SKM-1 (cell line): Measurements from ENCODE around the gene COMMD6.
"Not testable (repeated sequence)": the region's sequence is repeated elsewhere in the genome, so short reads cannot be mapped to it uniquely, and the experiment has no call there.

Experiments used
- DNase-seq: peaks from one replicate; lab custom pipeline; 2025; ENCODE audit not compliant: unreplicated experiment; lab: John Stamatoyannopoulos, UW

COMMD6 gene

GRCh38 chr13:75537401-75538365 is at the start of gene COMMD6:
Gene COMMD6, minus strand, starts transcription at chr13:75537841. Its CDS starts 36 bp downstream, at chr13:75537805.
- peak; percentile 88 for DNase-seq

DNA sequence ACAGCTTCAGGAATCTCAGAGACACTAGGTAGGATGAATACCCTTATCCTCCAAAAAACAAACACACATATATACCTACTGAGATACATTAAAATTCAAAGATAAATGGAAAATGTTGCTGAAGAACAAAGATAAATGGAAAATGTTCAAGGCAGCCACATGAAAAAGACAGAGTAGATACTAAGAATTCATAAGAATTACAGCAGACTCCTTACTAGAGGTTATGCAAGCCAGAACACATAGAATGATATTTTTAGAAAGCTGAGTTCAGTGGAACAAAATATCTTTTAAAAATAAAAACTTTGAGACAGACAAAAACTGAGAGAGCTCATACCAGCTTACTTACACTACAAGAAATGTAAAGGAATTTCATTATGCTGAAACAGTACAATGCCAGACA is 47.5 kb upstream of the COMMD6 start:
- DNase-seq: no peak

DNA sequence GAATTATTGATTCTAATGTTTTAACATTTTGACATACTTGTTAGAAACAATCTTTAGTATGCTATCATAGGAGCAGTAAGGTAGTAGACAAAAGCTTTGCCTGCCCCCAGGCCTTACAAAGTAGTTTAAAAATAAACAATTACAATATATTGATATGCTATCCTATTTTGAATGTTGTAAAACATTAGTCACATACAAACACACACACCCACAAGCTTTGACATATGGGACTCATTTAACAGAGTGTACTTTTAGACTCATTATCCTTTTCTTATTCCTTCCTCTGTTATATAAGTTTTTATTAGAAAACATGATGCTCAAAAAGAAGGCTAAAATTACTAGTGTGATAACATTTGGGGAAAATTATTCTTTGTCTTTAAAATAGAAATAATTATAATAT is 45.5 kb upstream of the COMMD6 start:
- DNase-seq: no peak

GRCh38 chr13:75581874-75582640 is 44.4 kb upstream of the COMMD6 start:
- DNase-seq: no peak

- DNase-seq: no peak
These were observed 41.9 kb upstream of the COMMD6 start for GRCh38 chr13:75579529-75579928.

DNA sequence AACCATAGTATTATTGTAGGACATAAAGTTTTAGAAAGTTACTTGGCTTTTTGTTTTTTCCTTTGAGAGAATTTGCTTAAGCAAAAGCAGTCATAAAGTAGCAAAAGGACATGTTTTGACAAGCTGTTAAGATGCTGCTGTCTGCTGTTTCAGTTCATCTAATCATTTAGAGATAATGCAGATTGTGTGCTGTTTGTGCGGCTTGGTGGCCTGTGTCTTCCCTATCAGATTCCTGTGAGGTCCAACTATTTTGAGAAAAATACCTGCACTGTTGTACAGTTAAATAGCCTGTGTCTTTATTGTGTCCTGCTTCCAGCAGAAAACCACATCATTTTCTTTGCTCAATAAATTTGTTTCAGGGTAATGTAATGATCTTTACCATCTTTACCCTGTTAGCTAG is 31.9 kb upstream of the COMMD6 start:
- no peak for DNase-seq

DNA sequence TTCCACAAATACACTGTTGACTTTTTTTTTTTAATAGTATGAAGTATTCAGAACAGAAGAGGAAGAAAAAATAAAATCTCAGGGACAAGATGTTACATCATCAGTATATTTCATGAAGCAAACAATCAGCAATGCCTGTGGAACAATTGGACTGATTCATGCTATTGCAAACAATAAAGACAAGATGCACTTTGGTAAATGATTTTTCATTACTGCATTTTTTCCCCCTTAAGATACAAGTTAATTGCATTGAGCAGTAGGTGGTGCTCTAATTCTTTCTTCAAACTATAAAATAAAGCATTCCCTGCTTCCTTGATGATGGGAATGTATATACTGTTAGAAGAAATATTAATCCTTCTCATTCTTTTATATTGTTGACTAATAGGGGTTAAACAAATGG is 29.0 kb upstream of the COMMD6 start:
- no peak for DNase-seq

DNA sequence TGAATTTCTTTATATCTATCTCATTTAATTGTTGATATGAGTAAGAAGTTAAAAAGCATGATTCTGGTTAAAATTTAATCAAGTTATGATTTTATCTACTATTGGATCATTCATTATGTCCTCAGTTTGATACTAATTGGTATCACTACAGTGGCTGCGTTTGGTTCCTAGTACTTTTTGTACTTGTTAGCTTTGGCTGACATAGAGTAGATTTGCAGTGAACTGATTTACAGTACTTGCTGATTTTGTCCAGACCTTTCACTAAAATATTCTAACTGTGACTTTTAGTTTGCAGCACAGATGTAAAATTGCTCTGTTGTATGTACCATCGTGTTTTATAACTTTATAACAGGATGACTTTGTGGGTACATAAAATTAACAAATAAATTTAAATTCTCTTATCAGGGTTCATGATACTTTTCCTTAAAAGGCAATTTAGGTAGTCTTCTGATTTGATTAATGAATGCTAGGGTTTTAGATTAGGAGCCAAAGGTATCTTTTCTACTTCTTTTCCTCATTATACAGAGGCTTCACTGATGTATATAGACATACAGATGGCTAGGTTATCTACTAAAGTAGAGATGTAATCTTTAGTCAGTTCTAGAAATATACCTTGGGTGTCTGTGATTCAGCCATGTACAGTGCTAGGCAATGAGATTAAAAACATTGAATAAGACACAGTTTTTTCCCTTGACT is 20.7 kb upstream of the COMMD6 start:
- DNase-seq: no peak

DNA sequence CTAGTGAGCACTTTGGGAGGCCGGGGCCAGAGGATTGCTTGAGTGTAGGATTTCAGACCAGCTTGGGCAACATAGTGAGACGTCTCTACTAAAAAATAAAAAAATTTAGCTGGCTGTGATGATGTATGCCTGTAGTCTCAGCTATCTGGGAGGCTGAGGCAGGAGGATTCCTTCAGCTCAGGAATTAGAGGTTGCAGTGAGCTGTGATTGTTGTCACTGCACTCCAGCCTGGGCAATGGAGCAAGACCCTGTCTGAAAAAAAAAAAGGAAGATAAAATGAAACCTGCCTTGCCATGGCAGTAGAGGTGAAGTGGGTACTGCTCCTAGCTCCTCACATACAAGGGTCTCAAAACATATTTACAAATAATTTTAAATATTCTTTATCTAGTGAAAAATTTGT is 19.3 kb upstream of the COMMD6 start:
- no peak for DNase-seq

DNA sequence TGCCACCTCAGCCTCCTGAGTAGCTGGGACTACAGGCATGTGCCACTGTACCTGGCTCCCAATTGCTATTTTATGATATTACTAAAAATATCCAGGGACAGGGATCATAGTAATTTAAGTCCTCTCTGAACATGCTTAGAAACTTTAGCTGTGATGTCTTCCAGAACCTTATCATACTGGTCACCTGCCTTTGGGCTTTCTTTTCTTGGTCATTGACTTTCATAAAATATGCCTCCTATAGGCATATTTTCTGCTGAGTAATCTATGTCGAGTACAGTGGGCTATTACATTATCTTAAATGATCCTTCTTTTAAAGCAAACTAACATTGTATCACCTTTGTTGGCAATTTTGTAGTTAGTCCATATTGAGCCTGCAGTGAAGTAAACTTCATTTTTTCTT is 18.2 kb upstream of the COMMD6 start:
- DNase-seq: no peak

GRCh38 chr13:75554981-75555380 is 17.3 kb upstream of the COMMD6 start:
- no peak for DNase-seq

DNA sequence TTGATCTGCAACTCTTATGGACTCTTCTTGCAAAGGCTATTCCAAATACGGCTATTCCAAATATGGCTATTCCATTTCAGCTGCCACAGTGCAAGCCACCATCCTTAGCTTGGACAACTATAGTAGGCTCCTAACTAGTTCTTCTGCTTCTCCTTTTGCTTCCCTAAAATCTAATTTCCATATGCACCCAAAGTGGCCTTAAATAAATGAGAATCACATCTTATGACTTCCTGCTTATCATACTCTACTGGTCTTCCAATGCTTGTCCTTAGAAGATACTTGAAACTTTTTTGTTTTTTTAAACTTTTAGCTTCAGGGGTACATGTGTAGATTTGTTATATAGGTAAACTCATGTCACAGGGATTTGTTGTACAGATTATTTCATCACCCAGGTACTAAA is 16.8 kb upstream of the COMMD6 start:
- DNase-seq: no peak

DNA sequence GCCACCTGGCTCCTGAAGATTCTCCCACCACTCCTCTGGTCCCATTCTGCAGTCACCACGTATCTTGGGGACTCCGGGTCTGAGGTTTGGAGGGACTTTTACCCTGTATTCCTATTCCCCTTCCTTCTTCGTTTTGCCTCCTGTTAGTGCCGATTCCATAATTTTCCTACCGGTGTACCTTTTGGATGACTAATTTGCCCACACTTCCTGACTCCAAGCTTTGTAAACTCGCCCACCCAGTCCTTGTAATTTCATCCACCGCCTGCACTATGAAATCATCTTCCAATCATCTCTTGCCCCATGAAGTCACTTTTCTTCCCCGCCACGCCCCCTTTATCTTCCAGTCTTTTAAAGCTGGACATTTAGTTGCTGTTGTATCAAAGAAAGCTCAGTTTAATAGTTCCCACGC is 12.5 kb upstream of the COMMD6 start:
- peak; percentile 22 for DNase-seq

DNA sequence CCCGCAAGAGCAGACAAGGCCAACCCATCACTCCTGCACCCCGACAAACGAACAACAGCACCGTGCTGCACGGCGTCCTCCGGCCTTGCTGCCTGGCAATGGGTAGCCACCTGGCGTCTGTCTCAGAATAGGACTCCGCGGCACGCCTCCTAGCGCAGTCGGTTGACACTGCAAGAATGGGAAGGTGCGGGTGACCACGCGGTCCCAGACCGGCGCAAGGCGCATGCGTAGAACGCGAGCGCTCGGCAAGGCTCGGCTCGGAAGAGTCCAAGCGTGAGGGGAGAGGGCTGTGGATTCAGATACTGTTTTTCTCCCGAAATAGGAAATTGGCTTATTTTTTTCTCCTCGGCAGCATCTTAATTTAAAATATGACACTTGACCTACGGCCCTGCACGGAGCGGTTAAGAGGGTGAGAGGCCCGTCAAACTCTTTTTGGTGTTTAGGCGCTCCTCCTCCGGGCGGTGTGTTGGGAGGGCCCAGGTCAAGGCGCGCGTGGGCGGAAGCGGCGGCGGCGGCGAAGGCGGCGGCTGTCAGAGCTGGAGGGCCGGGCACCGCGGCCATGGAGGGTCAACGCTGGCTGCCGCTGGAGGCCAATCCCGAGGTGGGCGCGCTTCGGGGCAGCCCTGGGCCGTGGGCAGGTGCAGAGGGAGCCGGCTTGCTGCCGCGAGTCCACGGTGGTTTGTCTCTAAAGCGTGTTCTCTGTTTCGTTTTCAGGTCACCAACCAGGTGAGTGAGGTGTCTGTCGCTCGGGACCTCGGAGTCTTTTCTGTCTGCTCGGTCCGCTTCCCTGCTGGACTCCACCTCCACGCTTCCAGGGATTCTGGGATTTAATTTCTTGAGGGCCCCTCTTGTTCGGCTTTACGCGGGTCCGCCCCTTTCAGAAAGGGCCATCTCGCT is 11.9 kb upstream of the COMMD6 start, which contains the start of gene UCHL3:
TSS of gene UCHL3 (plus strand) at position 530 of the 897 bp plus-strand sequence. CDS start at position 560, 30 bp downstream.
- DNase-seq: peak; percentile 92

GRCh38 chr13:75547917-75548316 is 10.3 kb upstream of the COMMD6 start:
- no peak for DNase-seq

DNA sequence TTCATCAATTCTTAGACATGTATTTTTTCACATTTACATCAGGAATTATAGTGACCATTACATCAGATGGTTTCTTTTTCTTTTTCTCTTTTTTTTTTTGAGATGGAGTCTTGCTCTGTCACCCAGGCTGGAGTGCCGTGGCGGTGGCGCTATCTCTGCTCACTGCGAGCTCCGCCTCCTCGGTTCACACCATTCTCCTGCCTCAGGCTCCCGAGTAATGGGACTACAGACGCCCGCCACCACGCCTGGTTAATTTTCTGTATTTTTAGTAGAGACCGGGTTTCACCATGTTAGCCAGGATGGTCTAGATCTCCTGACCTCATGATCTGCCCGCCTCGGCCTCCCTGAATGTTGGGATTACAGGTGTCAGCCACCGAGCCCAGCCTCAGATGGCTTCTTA is 7.7 kb upstream of the COMMD6 start:
- not testable (repeated sequence) for DNase-seq

DNA sequence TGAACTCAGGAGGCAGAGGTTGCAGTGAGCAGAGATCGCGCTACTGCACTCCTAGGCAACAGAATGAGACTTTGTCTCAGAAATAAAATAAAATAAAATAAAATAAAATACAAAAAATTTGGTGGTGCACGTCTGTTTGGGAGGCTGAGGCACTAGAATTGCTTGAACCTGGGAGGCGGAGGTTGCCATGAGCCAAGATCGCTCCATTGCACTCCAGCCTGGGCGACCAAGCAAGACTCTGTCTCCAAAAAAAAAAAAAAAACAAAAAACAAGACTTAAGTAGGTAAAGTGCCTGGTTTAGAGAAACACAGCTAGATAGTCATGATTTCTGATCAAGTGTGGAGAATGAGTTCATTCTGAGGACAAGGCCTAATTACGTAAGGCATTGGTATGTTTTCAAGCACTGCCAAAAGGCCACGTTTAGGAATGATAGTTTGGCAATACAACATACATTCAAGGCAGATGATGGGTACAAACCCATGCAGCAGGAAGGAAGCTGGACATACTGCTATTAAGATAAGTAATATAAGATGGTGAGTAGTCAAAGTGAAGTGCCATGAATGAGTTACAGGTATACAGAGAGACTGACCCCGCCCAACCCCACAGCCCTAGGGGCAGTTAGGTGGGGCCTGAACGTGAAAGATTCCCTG is 7.2 kb upstream of the COMMD6 start:
- peak; percentile 10 for DNase-seq

GRCh38 chr13:75541961-75542360 is 4.3 kb upstream of the COMMD6 start:
- DNase-seq: no peak

- peak; percentile 94 for DNase-seq
These were observed 3.6 kb upstream of the COMMD6 start for GRCh38 chr13:75541287-75541686.

DNA sequence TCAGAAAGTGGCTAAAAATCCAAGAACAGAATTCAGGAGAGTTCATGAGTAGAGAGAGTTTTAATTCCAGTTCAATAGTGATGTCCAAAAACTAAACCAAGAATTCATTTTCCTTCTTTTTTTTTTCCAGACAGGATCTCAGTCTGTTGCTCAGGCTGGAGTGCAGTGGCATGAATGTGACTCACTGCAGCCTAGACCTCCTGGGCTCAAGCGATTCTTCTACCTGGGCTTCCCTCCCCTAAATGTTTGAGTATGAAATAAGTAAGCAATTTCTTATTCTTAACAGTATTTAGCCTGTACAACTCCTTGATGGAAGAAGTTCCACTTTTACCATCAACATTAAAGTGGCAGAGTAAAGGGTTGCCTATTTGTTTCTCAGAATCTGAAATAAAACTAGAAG is 3.8 kb downstream of the COMMD6 start:
- DNase-seq: no peak
